Measurements from ENCODE around the gene TBC1D1.

TBC1D1 gene

GRCh38 chr4:38075370-38076152 is 184.7 kb downstream of the TBC1D1 start:
- no peak for DNase-seq (ENCODE audit: low read depth in 4 of 4, low spot score in 1 of 4)

GRCh38 chr4:38076153-38076669 is 185.3 kb downstream of the TBC1D1 start:
- DNase-seq (ENCODE audit: low read depth in 4 of 4, low spot score in 1 of 4) = no peak

- DNase-seq (ENCODE audit: low read depth in 4 of 4, low spot score in 1 of 4) = no peak
These were observed 187.1 kb downstream of the TBC1D1 start for GRCh38 chr4:38077791-38078489.

GRCh38 chr4:38078590-38079421 is 187.9 kb downstream of the TBC1D1 start:
- no peak for DNase-seq (ENCODE audit: low read depth in 4 of 4, low spot score in 1 of 4)

GRCh38 chr4:38080061-38080974 is 189.4 kb downstream of the TBC1D1 start:
- DNase-seq (ENCODE audit: low read depth in 4 of 4, low spot score in 1 of 4) = no peak

GRCh38 chr4:38082021-38082420 is 191.1 kb downstream of the TBC1D1 start:
- no peak for DNase-seq (ENCODE audit: low read depth in 4 of 4, low spot score in 1 of 4)

GRCh38 chr4:38082424-38083385 is 191.8 kb downstream of the TBC1D1 start:
- DNase-seq (ENCODE audit: low read depth in 4 of 4, low spot score in 1 of 4) = no peak

GRCh38 chr4:38084877-38085711 is 194.2 kb downstream of the TBC1D1 start:
- DNase-seq (ENCODE audit: low read depth in 4 of 4, low spot score in 1 of 4) = no peak

GRCh38 chr4:38085751-38086150 is 194.9 kb downstream of the TBC1D1 start:
- no peak for DNase-seq (ENCODE audit: low read depth in 4 of 4, low spot score in 1 of 4)

- no peak for DNase-seq (ENCODE audit: low read depth in 4 of 4, low spot score in 1 of 4)
These were observed 195.4 kb downstream of the TBC1D1 start for GRCh38 chr4:38086151-38086848.

GRCh38 chr4:38086849-38087226 is 196.0 kb downstream of the TBC1D1 start:
- DNase-seq (ENCODE audit: low read depth in 4 of 4, low spot score in 1 of 4) = no peak

- no peak for DNase-seq (ENCODE audit: low read depth in 4 of 4, low spot score in 1 of 4)
These were observed 197.4 kb downstream of the TBC1D1 start for GRCh38 chr4:38088321-38088720.

GRCh38 chr4:38089961-38090360 is 199.1 kb downstream of the TBC1D1 start:
- no peak for DNase-seq (ENCODE audit: low read depth in 4 of 4, low spot score in 1 of 4)

GRCh38 chr4:38090455-38091246 is 199.8 kb downstream of the TBC1D1 start:
- DNase-seq (ENCODE audit: low read depth in 4 of 4, low spot score in 1 of 4) = no peak

GRCh38 chr4:38091636-38092035 is 200.8 kb downstream of the TBC1D1 start:
- no peak for DNase-seq (ENCODE audit: low read depth in 4 of 4, low spot score in 1 of 4)

GRCh38 chr4:38092701-38093100 is 201.8 kb downstream of the TBC1D1 start:
- DNase-seq (ENCODE audit: low read depth in 4 of 4, low spot score in 1 of 4) = no peak

GRCh38 chr4:38094419-38094818 is 203.5 kb downstream of the TBC1D1 start:
- DNase-seq (ENCODE audit: low read depth in 4 of 4, low spot score in 1 of 4) = no peak
